IPS-NIHi7 (cell line): ENCODE data around the gene GALNT18.
"Not testable (repeated sequence)": the region's sequence is repeated elsewhere in the genome, so short reads cannot be mapped to it uniquely, and the experiment has no call there.

ENCODE experiments used
- DNase-seq: peaks from one replicate; pipeline ENCODE4 v3.0.0; 2012; ENCODE audit warnings: mixed read lengths; ENCODE audit errors: extremely low spot score

GALNT18 gene

GRCh38 chr11:11463405-11463804, 158.4 kb downstream of the GALNT18 start:
- DNase-seq = no peak

GRCh38 chr11:11461473-11461872, 160.3 kb downstream of the GALNT18 start:
- DNase-seq = no peak

GRCh38 chr11:11459578-11459977, 162.2 kb downstream of the GALNT18 start:
- DNase-seq = no peak

GRCh38 chr11:11458485-11458884, 163.3 kb downstream of the GALNT18 start:
- no peak for DNase-seq

- DNase-seq = no peak
Measured at GRCh38 chr11:11458001-11458400, 163.8 kb downstream of the GALNT18 start.

- no peak for DNase-seq
Measured at GRCh38 chr11:11456866-11457265, 164.9 kb downstream of the GALNT18 start.

- no peak for DNase-seq
Measured at GRCh38 chr11:11454671-11455223, 167.1 kb downstream of the GALNT18 start.

- no peak for DNase-seq
Measured at GRCh38 chr11:11451501-11452005, 170.3 kb downstream of the GALNT18 start.

GRCh38 chr11:11450744-11451362, 171.0 kb downstream of the GALNT18 start:
- DNase-seq = no peak

GRCh38 chr11:11449327-11449726, 172.5 kb downstream of the GALNT18 start:
- DNase-seq = no peak

- DNase-seq = no peak
Measured at GRCh38 chr11:11448626-11449025, 173.2 kb downstream of the GALNT18 start.

- DNase-seq = not testable (repeated sequence)
Measured at GRCh38 chr11:11447601-11448000, 174.2 kb downstream of the GALNT18 start.

- no peak for DNase-seq
Measured at GRCh38 chr11:11446967-11447366, 174.8 kb downstream of the GALNT18 start.

GRCh38 chr11:11446564-11446963, 175.2 kb downstream of the GALNT18 start:
- no peak for DNase-seq

- DNase-seq = no peak
Measured at GRCh38 chr11:11445441-11446185, 176.2 kb downstream of the GALNT18 start.

GRCh38 chr11:11444804-11445131, 177.0 kb downstream of the GALNT18 start:
- DNase-seq = no peak

GRCh38 chr11:11444027-11444803, 177.6 kb downstream of the GALNT18 start:
- no peak for DNase-seq

- DNase-seq = no peak
Measured at GRCh38 chr11:11442791-11443190, 179.0 kb downstream of the GALNT18 start.

GRCh38 chr11:11441516-11441915, 180.3 kb downstream of the GALNT18 start:
- no peak for DNase-seq

- no peak for DNase-seq
Measured at GRCh38 chr11:11441091-11441490, 180.7 kb downstream of the GALNT18 start.

- DNase-seq = peak; percentile 35
Measured at GRCh38 chr11:11440144-11440543, 181.7 kb downstream of the GALNT18 start.

- no peak for DNase-seq
Measured at GRCh38 chr11:11439591-11439990, 182.2 kb downstream of the GALNT18 start.
